ENCODE measurements around the gene IPO11. TPM values are rescaled to one million over a fixed set of nuclear protein-coding genes. Genes with fewer than 3 reads are reported as not detected.
"Not testable (repeated sequence)": the region's sequence is repeated elsewhere in the genome, so short reads cannot be mapped to it uniquely, and the experiment has no call there.

Gene IPO11
- total RNA-seq, 8 experiments from 2014 or later = 12.6 to 36.7 (median 18.9) TPM

GRCh38 chr5:62502456-62503101, 90.0 kb downstream of the IPO11 start:
- in situ Hi-C loops (cut with MboI; ENCODE audit: low pct_unique_long_range_greater_than_20kb in 2 of 9, low sequenced_read_pairs in 9 of 9, unreplicated experiment in 9 of 9) = no loop called here
- 89 to 100% (median 95%) methylated on average over 4 to 9 of the region's 10 CpGs; no CpG with 5 or more reads in 2 of the 10 experiments for WGBS, 10 experiments
- Histone ChIP-seq H3K27ac (no peak overlapping the region), H3K4me1 (replicated peaks in 1 of 2) (no peaks in the 10 kb centered on the region), H3K4me3 (no peak overlapping the region)
- no peak for ATAC-seq (replicated peaks in 6 of 8)

GRCh38 chr5:62504129-62504528, 91.6 kb downstream of the IPO11 start:
- in situ Hi-C loops (cut with MboI; ENCODE audit: low pct_unique_long_range_greater_than_20kb in 2 of 9, low sequenced_read_pairs in 9 of 9, unreplicated experiment in 9 of 9) = no loop called here
- ATAC-seq (replicated peaks in 6 of 8) = no peak
- Histone ChIP-seq H3K27ac (no peak overlapping the region), H3K4me3 (no peak overlapping the region), H3K4me1 (replicated peaks in 1 of 2) (no peaks in the 10 kb centered on the region)

GRCh38 chr5:62506659-62507460, 94.3 kb downstream of the IPO11 start:
- Histone ChIP-seq H3K4me1 (replicated peaks in 1 of 2) (no peaks in the 10 kb centered on the region), H3K4me3 (no peak overlapping the region), H3K27ac (no peak overlapping the region)
- in situ Hi-C loops (cut with MboI; ENCODE audit: low pct_unique_long_range_greater_than_20kb in 2 of 9, low sequenced_read_pairs in 9 of 9, unreplicated experiment in 9 of 9) = no loop called here
- no peak for ATAC-seq (replicated peaks in 6 of 8)
- 80 to 100% (median 88%) methylated on average over 1 to 5 of the region's 5 CpGs; no CpG with 5 or more reads in 1 of the 10 experiments for WGBS, 10 experiments

- in situ Hi-C loops (cut with MboI; ENCODE audit: low pct_unique_long_range_greater_than_20kb in 2 of 9, low sequenced_read_pairs in 9 of 9, unreplicated experiment in 9 of 9); ATAC-seq (replicated peaks in 6 of 8): not testable (repeated sequence)
- WGBS, 10 experiments = 93 to 100% (median 100%) methylated on average over 1 to 2 of the region's 5 CpGs; no CpG with 5 or more reads in 7 of the 10 experiments
Observed at GRCh38 chr5:62508760-62509159, 96.2 kb downstream of the IPO11 start.

GRCh38 chr5:62509806-62510205, 97.2 kb downstream of the IPO11 start:
- WGBS, 10 experiments = 67 to 100% (median 100%) methylated on average over 1 of the region's 1 CpG; no CpG with 5 or more reads in 4 of the 10 experiments
- Histone ChIP-seq H3K27ac (no peak overlapping the region), H3K4me3 (no peak overlapping the region), H3K4me1 (replicated peaks in 1 of 2) (no peaks in the 10 kb centered on the region)
- ATAC-seq (replicated peaks in 6 of 8) = no peak
- in situ Hi-C loops (cut with MboI; ENCODE audit: low pct_unique_long_range_greater_than_20kb in 2 of 9, low sequenced_read_pairs in 9 of 9, unreplicated experiment in 9 of 9) = no loop called here

More at GRCh38 chr5:62508760-62509159, 96.2 kb downstream of the IPO11 start:
- H3K4me1 ChIP-seq (replicated peaks in 1 of 2); H3K4me3 ChIP-seq; H3K27ac ChIP-seq: not testable (repeated sequence)

DNA sequence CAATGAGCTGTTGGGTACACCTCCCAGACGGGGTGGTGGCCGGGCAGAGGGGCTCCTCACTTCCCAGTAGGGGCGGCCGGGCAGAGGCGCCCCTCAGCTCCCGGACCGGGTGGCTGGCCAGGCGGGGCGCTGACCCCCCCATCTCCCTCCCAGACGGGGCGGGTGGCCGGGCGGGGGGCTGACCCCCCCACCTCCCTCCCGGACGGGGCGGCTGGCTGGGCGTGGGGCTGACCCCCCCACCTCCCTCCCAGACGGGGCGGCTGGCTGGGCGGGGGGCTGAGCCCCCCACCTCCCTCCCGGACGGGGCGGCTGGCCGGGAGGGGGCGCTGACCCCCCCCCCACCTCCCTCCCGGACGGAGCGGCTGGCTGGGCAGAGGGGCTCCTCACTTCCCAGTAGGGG, 100.5 kb downstream of the IPO11 start:
- H3K27ac ChIP-seq; in situ Hi-C loops (cut with MboI; ENCODE audit: low pct_unique_long_range_greater_than_20kb in 2 of 9, low sequenced_read_pairs in 9 of 9, unreplicated experiment in 9 of 9); ATAC-seq (replicated peaks in 6 of 8); H3K4me1 ChIP-seq (replicated peaks in 1 of 2); H3K4me3 ChIP-seq: not testable (repeated sequence)
- WGBS, 10 experiments = no CpG with 5 or more reads among the region's 28 CpGs

DNA sequence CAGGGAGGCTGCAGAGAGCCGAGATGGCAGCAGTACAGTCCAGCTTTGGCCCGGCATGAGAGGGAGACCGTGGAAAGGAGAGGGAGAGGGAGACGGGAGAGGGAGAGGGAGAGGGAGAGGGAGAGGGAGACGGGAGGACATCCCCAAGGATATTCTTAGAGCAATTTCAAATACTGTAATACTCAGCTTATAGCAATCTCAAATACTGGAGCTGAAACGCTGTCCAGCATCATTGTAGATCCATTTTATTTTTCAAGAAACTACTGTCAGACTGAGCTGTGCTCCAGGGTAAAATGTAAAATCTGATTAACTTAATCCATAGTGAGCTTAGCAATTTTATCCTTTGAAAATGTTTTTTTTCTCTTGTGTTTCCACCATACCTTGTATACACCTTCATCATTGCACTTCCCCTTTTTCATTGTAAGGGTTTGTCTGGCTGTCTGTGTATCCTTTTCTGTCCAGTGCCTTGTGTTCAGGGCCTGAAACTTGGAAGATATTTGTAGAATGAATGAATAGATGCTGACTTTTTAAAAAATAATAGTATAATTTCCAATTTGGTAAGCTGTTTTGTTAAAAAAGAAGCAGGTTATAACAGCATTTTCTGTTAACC, 102.1 kb downstream of the IPO11 start:
- 60 to 100% (median 92%) methylated on average over 1 of the region's 6 CpGs; no CpG with 5 or more reads in 6 of the 10 experiments for WGBS, 10 experiments
- no peak overlapping the region for H3K27ac ChIP-seq
- H3K4me1 ChIP-seq (replicated peaks in 1 of 2) = no peaks in the 10 kb centered on the region
- H3K4me3 ChIP-seq = no peak overlapping the region
- no peak for ATAC-seq (replicated peaks in 6 of 8)
- in situ Hi-C loops (cut with MboI; ENCODE audit: low pct_unique_long_range_greater_than_20kb in 2 of 9, low sequenced_read_pairs in 9 of 9, unreplicated experiment in 9 of 9) = no loop called here

DNA sequence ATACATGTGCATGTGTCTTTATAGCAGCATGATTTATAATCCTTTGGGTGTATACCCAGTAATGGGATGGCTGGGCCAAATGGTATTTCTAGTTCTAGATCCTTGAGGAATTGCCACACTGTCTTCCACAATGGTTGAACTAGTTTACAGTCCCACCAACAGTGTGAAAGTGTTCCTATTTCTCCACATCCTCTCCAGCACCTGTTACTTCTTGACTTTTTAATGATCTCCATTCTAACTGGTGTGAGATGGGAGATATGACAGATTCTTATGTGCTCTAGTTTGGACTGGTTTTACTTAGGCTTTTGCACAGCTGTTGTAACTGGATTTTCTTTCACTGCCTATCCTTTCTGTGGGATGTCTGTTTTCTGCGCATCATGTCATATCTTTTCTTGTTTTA, 108.2 kb downstream of the IPO11 start:
- 83 to 100% (median 100%) methylated on average over 1 of the region's 1 CpG; no CpG with 5 or more reads in 1 of the 10 experiments for WGBS, 10 experiments
- H3K27ac ChIP-seq; ATAC-seq (replicated peaks in 6 of 8); in situ Hi-C loops (cut with MboI; ENCODE audit: low pct_unique_long_range_greater_than_20kb in 2 of 9, low sequenced_read_pairs in 9 of 9, unreplicated experiment in 9 of 9); H3K4me3 ChIP-seq; H3K4me1 ChIP-seq (replicated peaks in 1 of 2): not testable (repeated sequence)

GRCh38 chr5:62521319-62521718, 108.8 kb downstream of the IPO11 start:
- ATAC-seq (replicated peaks in 6 of 8) = no peak
- no peaks in the 10 kb centered on the region for H3K4me1 ChIP-seq (replicated peaks in 1 of 2)
- in situ Hi-C loops (cut with MboI; ENCODE audit: low pct_unique_long_range_greater_than_20kb in 2 of 9, low sequenced_read_pairs in 9 of 9, unreplicated experiment in 9 of 9) = no loop called here
- no peak overlapping the region for H3K27ac ChIP-seq
- 43 to 98% (median 71%) methylated on average over 2 of the region's 2 CpGs; no CpG with 5 or more reads in 2 of the 10 experiments for WGBS, 10 experiments
- no peak overlapping the region for H3K4me3 ChIP-seq

- Histone ChIP-seq H3K4me1 (replicated peaks in 1 of 2) (no peaks in the 10 kb centered on the region), H3K4me3 (no peak overlapping the region), H3K27ac (no peak overlapping the region)
- in situ Hi-C loops (cut with MboI; ENCODE audit: low pct_unique_long_range_greater_than_20kb in 2 of 9, low sequenced_read_pairs in 9 of 9, unreplicated experiment in 9 of 9) = no loop called here
- ATAC-seq (replicated peaks in 6 of 8) = no peak
- 71 to 100% (median 100%) methylated on average over 1 of the region's 1 CpG; no CpG with 5 or more reads in 3 of the 10 experiments for WGBS, 10 experiments
Observed at GRCh38 chr5:62522811-62523210, 110.2 kb downstream of the IPO11 start.

DNA sequence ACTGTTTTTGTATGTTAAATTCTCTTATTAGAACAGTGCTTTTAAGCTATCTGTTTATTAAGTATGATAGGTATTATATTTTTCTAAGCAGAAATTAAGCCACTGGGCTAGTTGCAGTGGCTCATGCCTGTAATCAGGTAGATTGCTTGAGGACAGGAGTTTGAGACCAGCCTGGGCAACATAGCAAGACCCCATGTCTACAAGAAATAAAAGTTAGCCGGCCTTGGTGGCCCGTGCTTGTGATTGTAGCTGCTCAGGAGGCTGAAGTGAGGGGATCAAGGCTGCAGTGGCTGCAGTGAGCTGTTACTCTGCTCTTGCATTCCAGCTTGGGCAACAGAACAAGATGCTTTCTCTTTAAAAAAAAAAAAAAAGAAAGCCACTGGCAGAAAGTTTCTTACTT, 121.0 kb downstream of the IPO11 start:
- WGBS, 10 experiments = 85 to 100% (median 100%) methylated on average over 1 to 2 of the region's 2 CpGs; no CpG with 5 or more reads in 7 of the 10 experiments
- no peak overlapping the region for H3K27ac ChIP-seq
- no peaks in the 10 kb centered on the region for H3K4me1 ChIP-seq (replicated peaks in 1 of 2)
- no peak for ATAC-seq (replicated peaks in 6 of 8)
- in situ Hi-C loops (cut with MboI; ENCODE audit: low pct_unique_long_range_greater_than_20kb in 2 of 9, low sequenced_read_pairs in 9 of 9, unreplicated experiment in 9 of 9) = no loop called here
- no peak overlapping the region for H3K4me3 ChIP-seq

DNA sequence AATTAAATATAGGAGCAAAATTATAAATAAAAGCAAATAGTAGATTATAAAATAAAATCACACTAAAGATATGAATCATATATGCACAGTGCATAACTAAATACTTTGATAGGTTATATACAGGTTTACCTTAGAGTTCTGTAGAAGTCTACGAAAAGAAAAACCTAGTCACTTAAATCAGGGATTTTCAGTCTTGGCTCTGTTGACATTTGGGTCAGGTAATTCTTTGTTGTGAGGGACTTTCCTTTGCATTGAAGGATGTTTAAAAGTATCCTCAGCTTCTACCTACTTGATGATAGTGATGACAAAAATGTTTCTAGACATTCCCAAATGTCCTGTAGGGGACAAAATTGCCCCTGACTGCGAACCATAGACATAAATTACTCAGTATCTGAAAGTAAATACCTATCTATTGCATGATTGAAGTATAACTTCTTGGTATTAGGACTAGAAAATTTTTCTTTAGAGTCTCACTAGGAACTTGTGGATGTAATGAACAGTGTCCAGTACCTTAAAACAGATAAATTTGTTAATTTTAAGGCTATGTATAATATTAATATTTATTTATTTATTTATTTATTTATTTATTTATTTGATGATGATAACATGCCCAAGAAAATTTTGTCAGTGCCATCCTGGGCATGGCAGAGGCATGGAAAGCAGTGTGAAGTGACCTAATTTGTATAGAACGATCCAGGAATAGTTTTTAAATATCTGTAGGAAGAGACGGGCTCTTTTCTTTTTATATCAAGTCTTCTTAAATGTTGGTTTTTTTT, 122.1 kb downstream of the IPO11 start:
- no peak for ATAC-seq (replicated peaks in 6 of 8)
- in situ Hi-C loops (cut with MboI; ENCODE audit: low pct_unique_long_range_greater_than_20kb in 2 of 9, low sequenced_read_pairs in 9 of 9, unreplicated experiment in 9 of 9) = no loop called here
- Histone ChIP-seq H3K4me1 (replicated peaks in 1 of 2) (no peaks in the 10 kb centered on the region), H3K27ac (no peak overlapping the region), H3K4me3 (no peak overlapping the region)
- WGBS, 10 experiments = 33 to 100% (median 61%) methylated on average over 2 to 4 of the region's 4 CpGs; no CpG with 5 or more reads in 1 of the 10 experiments

- H3K4me3 ChIP-seq = no peak overlapping the region
- no peak for ATAC-seq (replicated peaks in 6 of 8)
- H3K27ac ChIP-seq = no peak overlapping the region
- H3K4me1 ChIP-seq (replicated peaks in 1 of 2) = no peaks in the 10 kb centered on the region
- WGBS, 10 experiments = 86 to 100% (median 100%) methylated on average over 1 to 2 of the region's 2 CpGs; no CpG with 5 or more reads in 1 of the 10 experiments
- in situ Hi-C loops (cut with MboI; ENCODE audit: low pct_unique_long_range_greater_than_20kb in 2 of 9, low sequenced_read_pairs in 9 of 9, unreplicated experiment in 9 of 9) = no loop called here
Observed at GRCh38 chr5:62536232-62536631, 123.7 kb downstream of the IPO11 start.
